DMS153 (cell line): ENCODE results near the gene NOL6.
A peak's percentile ranks its signal among the peaks of the same experiment; 100 is the strongest.
"Not testable (repeated sequence)": the region's sequence is repeated elsewhere in the genome, so short reads cannot be mapped to it uniquely, and the experiment has no call there.

Experiments used
- DNase-seq: peaks from one replicate; lab custom pipeline; 2025; lab: John Stamatoyannopoulos, UW

The NOL6 gene

GRCh38 chr9:33431420-33431819 is 42.3 kb downstream of the NOL6 start:
- no peak for DNase-seq

GRCh38 chr9:33430942-33431341 is 42.8 kb downstream of the NOL6 start:
- DNase-seq, result no peak

- DNase-seq, result no peak
Observed at GRCh38 chr9:33429256-33429985, 44.3 kb downstream of the NOL6 start.

GRCh38 chr9:33426843-33427293 is 46.9 kb downstream of the NOL6 start:
- DNase-seq, result no peak

- no peak for DNase-seq
Observed at GRCh38 chr9:33425128-33425533, 48.6 kb downstream of the NOL6 start.

- not testable (repeated sequence) for DNase-seq
Observed at GRCh38 chr9:33424492-33424891, 49.2 kb downstream of the NOL6 start.

GRCh38 chr9:33424043-33424442 is 49.7 kb downstream of the NOL6 start:
- DNase-seq, result not testable (repeated sequence)

GRCh38 chr9:33419708-33420303 is 53.9 kb downstream of the NOL6 start:
- DNase-seq, result no peak

- DNase-seq, result no peak
Observed at GRCh38 chr9:33418090-33418489, 55.6 kb downstream of the NOL6 start.

GRCh38 chr9:33416996-33417395 is 56.7 kb downstream of the NOL6 start:
- no peak for DNase-seq

- DNase-seq, result peak; percentile 95
Observed at GRCh38 chr9:33415501-33416038, 58.2 kb downstream of the NOL6 start.

GRCh38 chr9:33414889-33415500 is 58.7 kb downstream of the NOL6 start:
- no peak for DNase-seq

- no peak for DNase-seq
Observed at GRCh38 chr9:33414268-33414667, 59.5 kb downstream of the NOL6 start.
